Caco-2 (cell line): ENCODE measurements around the gene LRP1B. TPM values are rescaled to one million over a fixed set of nuclear protein-coding genes. Genes with fewer than 3 reads are reported as not detected.

Experiments used
- BruUV-seq: library from RNA; stranded (reverse); fragments of 400-500 nt; replicated peaks from 2 replicates; lab custom pipeline; 2021; lab: Mats Ljungman, UMichigan
- CTCF ChIA-PET: fragments of 300-600 bp; sonication (Branson Sonifier 250); formaldehyde crosslinking; loops from one replicate; lab custom pipeline; 2022; ENCODE audit warnings: antibody characterized with exemption; lab: Charles Lee
- POLR2A ChIA-PET: fragments of 300-600 bp; sonication (Branson Sonifier 250); formaldehyde crosslinking; loops from one replicate; lab custom pipeline; 2022; ENCODE audit warnings: antibody characterized with exemption; lab: Charles Lee
- DNase-seq, 2 experiments: peaks; one replicate each; pipeline versions ENCODE4 v3.0.0 to v3.0.0-alpha.2; 2020 to 2022
- H3K27me3 ChIP-seq: replicated peaks from 2 replicates; pipeline ENCODE4 v1.6.0; 2011; ENCODE audit warnings: low read length; ENCODE audit not compliant: control insufficient read depth, insufficient read depth
- H3K36me3 ChIP-seq: 2 replicates; pipeline ENCODE4 v1.5.1; 2011; ENCODE audit warnings: low read length; ENCODE audit not compliant: control insufficient read depth, insufficient read depth
- H3K4me1 ChIP-seq: fragments of 250-450 bp; sonication (Bioruptor Pico); 2 replicates; pipeline ENCODE4 v1.5.1; 2020; ENCODE audit warnings: mild to moderate bottlenecking
- H3K4me3 ChIP-seq: 2 replicates; pipeline ENCODE4 v1.5.1; 2011; ENCODE audit warnings: low read depth, mild to moderate bottlenecking, control low read depth, low read length
- H3K9me3 ChIP-seq: fragments of 250-450 bp; sonication (Bioruptor Pico); 2 replicates; pipeline ENCODE4 v1.5.1; 2020; ENCODE audit warnings: mild to moderate bottlenecking, moderate library complexity
- H3K27ac Mint-ChIP-seq: one replicate; pipeline ENCODE4 v1.8.0; 2022; ENCODE audit warnings: mixed read lengths; ENCODE audit not compliant: unreplicated experiment
- H3K27me3 Mint-ChIP-seq: one replicate; pipeline ENCODE4 v1.8.0; 2022; ENCODE audit warnings: mixed read lengths; ENCODE audit not compliant: insufficient read depth, unreplicated experiment
- H3K36me3 Mint-ChIP-seq: one replicate; pipeline ENCODE4 v1.8.0; 2022; ENCODE audit warnings: mild to moderate bottlenecking, mixed read lengths; ENCODE audit not compliant: insufficient read depth, unreplicated experiment
- H3K4me1 Mint-ChIP-seq: one replicate; pipeline ENCODE4 v1.8.0; 2022; ENCODE audit warnings: low read depth, mixed read lengths; ENCODE audit not compliant: unreplicated experiment
- H3K4me3 Mint-ChIP-seq: one replicate; pipeline ENCODE4 v1.8.0; 2022; ENCODE audit warnings: mild to moderate bottlenecking, moderate library complexity, mixed read lengths; ENCODE audit not compliant: unreplicated experiment
- H3K9me3 Mint-ChIP-seq: one replicate; pipeline ENCODE4 v1.8.0; 2022; ENCODE audit warnings: mixed read lengths; ENCODE audit not compliant: unreplicated experiment
- intact Hi-C: fragments of 100-400 bp; cut with micrococcal nuclease; formaldehyde crosslinking; loops from one replicate; pipeline ENCODE4 v1.10.0; 2022; ENCODE audit not compliant: unreplicated experiment
- total RNA-seq: library from RNA; stranded (reverse); gene quantifications from 2 replicates; pipeline ENCODE4 v1.2.3, GENCODE V29; 2022
- TF ChIP-seq, protein P1 (sequence below), 2 experiments: fragments of 200-600 bp in 1 of 2; IDR thresholded peaks; 1 replicate in 1 of 2; 2 replicates in 1 of 2; pipeline versions ENCODE4 v1.5.1 to v1.8.0; 2011 to 2022; ENCODE audit warnings: antibody characterized with exemption in 1 of 2, control low read depth in 1 of 2, inconsistent platforms in 1 of 2, low read depth in 1 of 2, low read length in 1 of 2, mild to moderate bottlenecking in 1 of 2, moderate library complexity in 1 of 2; ENCODE audit not compliant: insufficient read depth in 1 of 2, severe bottlenecking in 1 of 2, unreplicated experiment in 1 of 2

Gene LRP1B
- total RNA-seq, 1 experiment from 2014 or later = not detected

DNA sequence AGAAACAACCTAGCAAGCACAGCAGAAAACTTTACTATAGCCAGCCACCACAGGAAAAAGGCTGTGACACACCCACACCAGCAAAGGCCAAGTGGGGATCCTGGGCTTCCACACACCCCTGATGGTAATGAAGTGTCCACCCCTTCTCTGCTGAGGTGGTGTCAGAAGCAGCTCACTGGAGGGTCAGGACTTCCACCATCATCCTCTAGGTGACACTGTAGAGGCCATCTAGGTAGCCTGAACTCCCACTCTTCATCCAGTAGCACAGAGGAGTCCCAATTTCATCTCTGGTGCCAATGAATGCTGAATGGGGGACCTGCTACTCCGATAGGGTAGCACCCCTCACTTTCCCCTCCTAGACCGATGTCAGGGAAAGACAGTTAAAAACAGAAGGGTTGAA lies 1544.4 kb downstream of the LRP1B start:
- Mint-ChIP-seq H3K9me3 (no peaks in the 10 kb centered on the region), H3K27ac (no peak overlapping the region), H3K27me3 (peaks cover 8% of the 10 kb centered on the region), H3K4me3 (no peak overlapping the region), H3K4me1 (no peaks in the 10 kb centered on the region), H3K36me3 (no peaks in the 10 kb centered on the region)
- CTCF ChIA-PET = interaction anchor here (1.1 to 1.2 kb wide), 2 partner anchors 10 to 20 kb away, joined by 3 read pairs; no protein-coding TSS in a partner anchor
- Histone ChIP-seq H3K9me3 (no peaks in the 10 kb centered on the region), H3K4me3 (no peak overlapping the region), H3K36me3 (no peaks in the 10 kb centered on the region), H3K4me1 (no peaks in the 10 kb centered on the region), H3K27me3 (no peaks in the 10 kb centered on the region)
- no TSS peak for BruUV-seq
- TF ChIP-seq, protein P1, sequence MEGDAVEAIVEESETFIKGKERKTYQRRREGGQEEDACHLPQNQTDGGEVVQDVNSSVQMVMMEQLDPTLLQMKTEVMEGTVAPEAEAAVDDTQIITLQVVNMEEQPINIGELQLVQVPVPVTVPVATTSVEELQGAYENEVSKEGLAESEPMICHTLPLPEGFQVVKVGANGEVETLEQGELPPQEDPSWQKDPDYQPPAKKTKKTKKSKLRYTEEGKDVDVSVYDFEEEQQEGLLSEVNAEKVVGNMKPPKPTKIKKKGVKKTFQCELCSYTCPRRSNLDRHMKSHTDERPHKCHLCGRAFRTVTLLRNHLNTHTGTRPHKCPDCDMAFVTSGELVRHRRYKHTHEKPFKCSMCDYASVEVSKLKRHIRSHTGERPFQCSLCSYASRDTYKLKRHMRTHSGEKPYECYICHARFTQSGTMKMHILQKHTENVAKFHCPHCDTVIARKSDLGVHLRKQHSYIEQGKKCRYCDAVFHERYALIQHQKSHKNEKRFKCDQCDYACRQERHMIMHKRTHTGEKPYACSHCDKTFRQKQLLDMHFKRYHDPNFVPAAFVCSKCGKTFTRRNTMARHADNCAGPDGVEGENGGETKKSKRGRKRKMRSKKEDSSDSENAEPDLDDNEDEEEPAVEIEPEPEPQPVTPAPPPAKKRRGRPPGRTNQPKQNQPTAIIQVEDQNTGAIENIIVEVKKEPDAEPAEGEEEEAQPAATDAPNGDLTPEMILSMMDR (IDR thresholded peaks at IDR 0.05; ENCODE audit: insufficient read depth in 1 of 2, low read depth in 1 of 2, low read length in 1 of 2, severe bottlenecking in 1 of 2, unreplicated experiment in 1 of 2) = peak; percentile 46 to 83
- intact Hi-C loops = loop anchor here (1.0 kb wide), 2 partner anchors 110 to 277 kb away; no protein-coding TSS in a partner anchor
- POLR2A ChIA-PET = no interaction called here
- peak; percentile 41 to 57 for DNase-seq

DNA sequence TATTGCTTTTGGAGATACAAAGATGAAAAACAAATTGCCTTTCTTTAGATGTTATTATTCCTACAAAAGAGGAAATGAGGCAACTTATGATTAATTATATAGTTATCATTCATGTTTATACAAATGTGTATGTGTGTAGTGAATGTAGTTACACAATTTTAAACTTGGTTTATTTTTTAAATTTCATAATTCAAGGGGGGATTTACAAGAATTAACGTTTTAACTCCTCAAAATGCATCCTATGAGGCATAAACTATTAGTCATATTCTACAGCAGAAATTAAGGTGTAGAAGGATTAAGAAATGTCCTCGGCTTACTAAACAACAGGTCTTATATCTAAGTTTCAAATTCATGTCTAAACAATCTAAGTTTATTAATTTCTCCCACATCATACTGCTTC lies 1545.8 kb downstream of the LRP1B start:
- BruUV-seq = no TSS peak
- CTCF ChIA-PET = no interaction called here
- Mint-ChIP-seq H3K27ac (no peak overlapping the region), H3K9me3 (no peaks in the 10 kb centered on the region), H3K36me3 (no peaks in the 10 kb centered on the region), H3K4me1 (no peaks in the 10 kb centered on the region), H3K4me3 (no peak overlapping the region), H3K27me3 (peaks cover 8% of the 10 kb centered on the region)
- Histone ChIP-seq H3K9me3 (no peaks in the 10 kb centered on the region), H3K4me1 (no peaks in the 10 kb centered on the region), H3K27me3 (no peaks in the 10 kb centered on the region), H3K4me3 (no peak overlapping the region), H3K36me3 (no peaks in the 10 kb centered on the region)
- TF ChIP-seq, protein P1 (IDR thresholded peaks at IDR 0.05; ENCODE audit: insufficient read depth in 1 of 2, low read depth in 1 of 2, low read length in 1 of 2, severe bottlenecking in 1 of 2, unreplicated experiment in 1 of 2) = no peak
- POLR2A ChIA-PET = no interaction called here
- DNase-seq = no peak
- intact Hi-C loops = no loop called here

DNA sequence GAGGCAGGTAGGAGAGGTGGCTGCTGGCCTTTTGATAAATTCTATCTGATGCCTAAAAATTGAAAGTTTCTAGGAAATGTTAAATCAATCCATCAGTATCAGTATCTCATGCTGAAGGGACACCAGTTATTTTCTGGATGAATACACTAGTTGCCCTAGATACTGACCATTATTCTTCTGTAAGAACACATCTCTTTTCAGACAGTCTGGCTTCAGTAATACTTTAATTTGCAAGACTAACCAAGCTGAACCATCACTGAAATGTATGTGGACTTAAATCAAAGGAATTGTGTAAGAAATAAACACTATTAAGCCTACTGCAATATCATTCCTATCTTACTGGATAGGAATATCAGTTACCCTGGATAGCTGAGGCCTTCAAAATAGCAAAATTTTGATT lies 1546.3 kb downstream of the LRP1B start:
- no peaks in the 10 kb centered on the region for H3K4me1 Mint-ChIP-seq
- no peaks in the 10 kb centered on the region for H3K9me3 Mint-ChIP-seq
- no peak overlapping the region for H3K4me3 ChIP-seq
- H3K27me3 Mint-ChIP-seq = peaks cover 8% of the 10 kb centered on the region
- intact Hi-C loops = no loop called here
- TF ChIP-seq, protein P1 (IDR thresholded peaks at IDR 0.05; ENCODE audit: insufficient read depth in 1 of 2, low read depth in 1 of 2, low read length in 1 of 2, severe bottlenecking in 1 of 2, unreplicated experiment in 1 of 2) = no peak
- ChIA-PET CTCF (no interaction called here), POLR2A (no interaction called here)
- no peaks in the 10 kb centered on the region for H3K9me3 ChIP-seq
- H3K4me3 Mint-ChIP-seq = no peak overlapping the region
- H3K36me3 Mint-ChIP-seq = no peaks in the 10 kb centered on the region
- H3K36me3 ChIP-seq = no peaks in the 10 kb centered on the region
- no peak for DNase-seq
- no peaks in the 10 kb centered on the region for H3K27me3 ChIP-seq
- no peaks in the 10 kb centered on the region for H3K4me1 ChIP-seq
- BruUV-seq = no TSS peak
- H3K27ac Mint-ChIP-seq = no peak overlapping the region
